NCI-H510A (cell line): ENCODE measurements around the gene PPP2R2C.

Source experiments
- DNase-seq: peaks from one replicate; lab custom pipeline; 2025; lab: John Stamatoyannopoulos, UW

PPP2R2C gene

GRCh38 chr4:6302869-6303268 lies 169.5 kb downstream of the PPP2R2C start:
- DNase-seq: no peak

GRCh38 chr4:6301732-6302442 lies 170.5 kb downstream of the PPP2R2C start:
- no peak for DNase-seq

- no peak for DNase-seq
Observed at GRCh38 chr4:6301051-6301731, 171.2 kb downstream of the PPP2R2C start.

- DNase-seq: no peak
Observed at GRCh38 chr4:6300359-6300758, 172.1 kb downstream of the PPP2R2C start.

GRCh38 chr4:6299875-6300274 lies 172.5 kb downstream of the PPP2R2C start:
- no peak for DNase-seq

- no peak for DNase-seq
Observed at GRCh38 chr4:6298852-6299251, 173.6 kb downstream of the PPP2R2C start.

GRCh38 chr4:6298035-6298434 lies 174.4 kb downstream of the PPP2R2C start:
- DNase-seq: no peak

GRCh38 chr4:6297266-6297815 lies 175.1 kb downstream of the PPP2R2C start:
- no peak for DNase-seq

GRCh38 chr4:6296026-6296425 lies 176.4 kb downstream of the PPP2R2C start:
- no peak for DNase-seq

GRCh38 chr4:6295495-6295894 lies 176.9 kb downstream of the PPP2R2C start:
- DNase-seq: no peak

GRCh38 chr4:6294705-6295421 lies 177.6 kb downstream of the PPP2R2C start:
- no peak for DNase-seq

GRCh38 chr4:6293661-6294060 lies 178.8 kb downstream of the PPP2R2C start:
- no peak for DNase-seq

- DNase-seq: no peak
Observed at GRCh38 chr4:6293097-6293445, 179.3 kb downstream of the PPP2R2C start.

GRCh38 chr4:6292376-6293096 lies 179.9 kb downstream of the PPP2R2C start:
- no peak for DNase-seq

- no peak for DNase-seq
Observed at GRCh38 chr4:6291784-6292297, 180.6 kb downstream of the PPP2R2C start.

GRCh38 chr4:6290769-6291547 lies 181.5 kb downstream of the PPP2R2C start:
- no peak for DNase-seq

- no peak for DNase-seq
Observed at GRCh38 chr4:6290256-6290655, 182.2 kb downstream of the PPP2R2C start.

GRCh38 chr4:6288871-6289270 lies 183.5 kb downstream of the PPP2R2C start:
- DNase-seq: no peak

GRCh38 chr4:6288342-6288741 lies 184.1 kb downstream of the PPP2R2C start:
- DNase-seq: no peak

GRCh38 chr4:6287017-6287788 lies 185.2 kb downstream of the PPP2R2C start:
- DNase-seq: no peak
